HG03064 (cell line): Measurements from ENCODE around the gene KCTD18.

ENCODE experiments used
- ATAC-seq: cut with Tn5 transposase; IDR thresholded peaks from one replicate; pipeline ENCODE4 v1.9.1; 2021; ENCODE audit warnings: low read depth; ENCODE audit not compliant: unreplicated experiment

The KCTD18 gene

GRCh38 chr2:200459101-200459500 lies 50.8 kb downstream of the KCTD18 start:
- no peak for ATAC-seq

GRCh38 chr2:200456567-200456966 lies 53.3 kb downstream of the KCTD18 start:
- ATAC-seq, result no peak

- no peak for ATAC-seq
Measured at GRCh38 chr2:200455958-200456421, 53.9 kb downstream of the KCTD18 start.

- peak; percentile 75 for ATAC-seq
Measured at GRCh38 chr2:200454927-200455801, 54.7 kb downstream of the KCTD18 start.

GRCh38 chr2:200453853-200454534 lies 55.9 kb downstream of the KCTD18 start:
- ATAC-seq, result no peak

- ATAC-seq, result no peak
Measured at GRCh38 chr2:200453142-200453852, 56.6 kb downstream of the KCTD18 start.

- no peak for ATAC-seq
Measured at GRCh38 chr2:200452377-200452776, 57.5 kb downstream of the KCTD18 start.

GRCh38 chr2:200451511-200451910 lies 58.4 kb downstream of the KCTD18 start:
- ATAC-seq, result no peak

GRCh38 chr2:200450288-200450687 lies 59.6 kb downstream of the KCTD18 start:
- no peak for ATAC-seq

GRCh38 chr2:200449149-200449548 lies 60.7 kb downstream of the KCTD18 start:
- ATAC-seq, result no peak

GRCh38 chr2:200448455-200448854 lies 61.4 kb downstream of the KCTD18 start:
- ATAC-seq, result no peak

- no peak for ATAC-seq
Measured at GRCh38 chr2:200447139-200447855, 62.6 kb downstream of the KCTD18 start.

- ATAC-seq, result no peak
Measured at GRCh38 chr2:200446612-200447011, 63.3 kb downstream of the KCTD18 start.

- no peak for ATAC-seq
Measured at GRCh38 chr2:200445284-200445683, 64.6 kb downstream of the KCTD18 start.

GRCh38 chr2:200444530-200444929 lies 65.3 kb downstream of the KCTD18 start:
- no peak for ATAC-seq

GRCh38 chr2:200443916-200444315 lies 66.0 kb downstream of the KCTD18 start:
- no peak for ATAC-seq

- ATAC-seq, result no peak
Measured at GRCh38 chr2:200443376-200443775, 66.5 kb downstream of the KCTD18 start.

GRCh38 chr2:200442471-200442870 lies 67.4 kb downstream of the KCTD18 start:
- ATAC-seq, result no peak

GRCh38 chr2:200439981-200440380 lies 69.9 kb downstream of the KCTD18 start:
- no peak for ATAC-seq
